ENCODE results near the gene MT1A. TPM values are rescaled to one million over a fixed set of nuclear protein-coding genes. Genes with fewer than 3 reads are reported as not detected.

MT1A gene
- total RNA-seq, 1 experiment from 2014 or later, result 23.5 TPM

DNA sequence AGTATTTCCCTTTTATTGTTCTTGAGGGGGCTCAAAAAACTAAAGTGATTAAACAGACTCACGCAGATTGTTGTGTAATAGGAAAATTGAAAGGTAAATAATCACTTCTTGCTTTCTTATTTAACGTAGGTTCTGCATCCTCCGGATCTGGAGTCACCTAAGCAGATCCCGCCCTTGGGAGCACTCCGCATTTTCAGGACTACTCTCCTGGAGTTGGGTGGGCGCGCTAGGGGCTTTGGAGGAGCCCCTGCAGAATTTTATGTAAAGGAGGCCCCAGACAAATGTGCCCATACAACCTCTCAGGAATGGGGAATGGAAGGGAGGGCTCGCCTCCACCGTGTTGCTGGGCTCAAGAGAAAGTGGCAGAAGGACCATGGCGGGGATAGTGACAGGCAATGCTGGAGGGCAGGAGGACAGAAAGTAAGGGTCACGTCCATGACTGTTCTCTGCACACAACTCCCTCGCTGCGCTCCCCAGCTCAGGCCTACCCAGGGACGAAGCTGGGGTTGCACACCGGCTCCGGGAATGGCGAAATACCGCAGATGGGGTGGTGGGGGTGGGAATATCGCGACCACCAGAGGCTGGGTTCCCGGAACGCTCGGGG, 21.8 kb upstream of the MT1A start:
- no peaks in the 10 kb centered on the region for H3K36me3 ChIP-seq (ENCODE audit: low read depth)
- ChIA-PET CTCF (no interaction called here), POLR2A (ENCODE audit: unreplicated experiment) (no interaction called here)
- H3K79me2 ChIP-seq (ENCODE audit: low read depth), result no peaks in the 10 kb centered on the region
- no peak overlapping the region for H2AFZ ChIP-seq
- H3K27me3 ChIP-seq (ENCODE audit: insufficient read depth, low read depth), result no peaks in the 10 kb centered on the region
- H3K27ac ChIP-seq, result no peak overlapping the region
- no TSS peak for BruUV-seq (replicated peaks)
- TF ChIP-seq EZH2 (IDR thresholded peaks at IDR 0.05; ENCODE audit: low read depth), result no peak
- TF ChIP-seq, protein P1, sequence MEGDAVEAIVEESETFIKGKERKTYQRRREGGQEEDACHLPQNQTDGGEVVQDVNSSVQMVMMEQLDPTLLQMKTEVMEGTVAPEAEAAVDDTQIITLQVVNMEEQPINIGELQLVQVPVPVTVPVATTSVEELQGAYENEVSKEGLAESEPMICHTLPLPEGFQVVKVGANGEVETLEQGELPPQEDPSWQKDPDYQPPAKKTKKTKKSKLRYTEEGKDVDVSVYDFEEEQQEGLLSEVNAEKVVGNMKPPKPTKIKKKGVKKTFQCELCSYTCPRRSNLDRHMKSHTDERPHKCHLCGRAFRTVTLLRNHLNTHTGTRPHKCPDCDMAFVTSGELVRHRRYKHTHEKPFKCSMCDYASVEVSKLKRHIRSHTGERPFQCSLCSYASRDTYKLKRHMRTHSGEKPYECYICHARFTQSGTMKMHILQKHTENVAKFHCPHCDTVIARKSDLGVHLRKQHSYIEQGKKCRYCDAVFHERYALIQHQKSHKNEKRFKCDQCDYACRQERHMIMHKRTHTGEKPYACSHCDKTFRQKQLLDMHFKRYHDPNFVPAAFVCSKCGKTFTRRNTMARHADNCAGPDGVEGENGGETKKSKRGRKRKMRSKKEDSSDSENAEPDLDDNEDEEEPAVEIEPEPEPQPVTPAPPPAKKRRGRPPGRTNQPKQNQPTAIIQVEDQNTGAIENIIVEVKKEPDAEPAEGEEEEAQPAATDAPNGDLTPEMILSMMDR (conservative IDR thresholded peaks at IDR 0.05), result no peak
- no peaks in the 10 kb centered on the region for H4K20me1 ChIP-seq (ENCODE audit: insufficient read depth)
- peaks cover 46% of the 10 kb centered on the region for H3K4me1 ChIP-seq (replicated peaks; ENCODE audit: insufficient read depth)
- DNase-seq, result no peak
- H3F3A ChIP-seq (ENCODE audit: insufficient read depth, low read depth), result peaks cover 19% of the 10 kb centered on the region
- no peaks in the 10 kb centered on the region for H3K9me2 ChIP-seq (ENCODE audit: insufficient read depth)
- no peak overlapping the region for H3K4me3 ChIP-seq
- H3K4me2 ChIP-seq, result no peak overlapping the region
- H3K9me3 ChIP-seq (ENCODE audit: insufficient read depth, low read depth), result no peaks in the 10 kb centered on the region
- intact Hi-C loops (cut with micrococcal nuclease; ENCODE audit: unreplicated experiment), result no loop called here

DNA sequence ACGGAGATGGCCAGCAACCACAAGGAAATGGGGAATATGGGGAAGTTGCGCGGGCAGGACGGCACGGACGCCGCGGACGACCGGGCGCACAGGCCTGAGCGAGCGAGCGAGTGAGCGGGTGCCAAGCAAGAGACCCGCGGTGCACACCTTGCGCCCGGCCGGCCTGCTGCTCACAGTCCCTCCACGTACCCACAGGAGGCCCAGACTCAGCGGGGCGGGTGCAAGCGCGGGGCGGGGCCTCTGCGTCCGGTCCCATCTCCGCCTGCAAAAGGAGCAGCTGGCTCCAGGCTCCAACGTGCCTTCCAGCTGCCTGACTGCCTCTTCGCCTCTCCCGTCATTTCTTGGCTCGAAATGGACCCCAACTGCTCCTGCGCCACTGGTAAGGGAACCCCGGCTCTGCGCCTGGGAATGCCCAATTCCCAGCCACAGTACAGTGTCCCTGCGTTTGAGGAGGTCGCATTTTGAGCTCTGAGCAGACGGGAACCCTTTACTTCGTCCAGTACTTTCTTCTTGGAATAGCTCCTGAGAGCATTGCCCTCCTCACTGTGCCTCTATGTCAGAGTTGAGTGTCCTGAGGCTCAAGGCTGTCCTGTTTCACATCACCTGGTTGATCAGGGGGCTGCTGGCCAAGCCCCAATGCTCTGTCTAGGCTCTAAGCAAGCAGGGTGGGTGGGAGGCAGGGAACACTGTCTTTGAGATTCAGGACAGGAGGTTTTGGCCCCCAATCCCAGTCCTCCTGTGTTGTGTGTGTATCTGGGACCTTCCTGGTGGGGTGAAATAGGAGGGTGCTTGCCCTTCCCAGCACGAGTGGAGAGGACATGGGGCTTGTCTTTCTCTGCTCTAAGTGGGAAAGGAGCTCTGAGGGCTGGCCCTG, 21.0 kb upstream of the MT1A start:
- Histone ChIP-seq H3K4me3 (no peak overlapping the region), H3K9me2 (ENCODE audit: insufficient read depth) (no peaks in the 10 kb centered on the region), H3F3A (ENCODE audit: insufficient read depth, low read depth) (peaks cover 19% of the 10 kb centered on the region), H2AFZ (no peak overlapping the region), H3K27me3 (ENCODE audit: insufficient read depth, low read depth) (no peaks in the 10 kb centered on the region), H3K36me3 (ENCODE audit: low read depth) (no peaks in the 10 kb centered on the region), H3K79me2 (ENCODE audit: low read depth) (no peaks in the 10 kb centered on the region), H3K9me3 (ENCODE audit: insufficient read depth, low read depth) (no peaks in the 10 kb centered on the region), H3K4me2 (no peak overlapping the region), H3K4me1 (replicated peaks; ENCODE audit: insufficient read depth) (peaks cover 45% of the 10 kb centered on the region), H3K27ac (no peak overlapping the region), H4K20me1 (ENCODE audit: insufficient read depth) (no peaks in the 10 kb centered on the region)
- POLR2A ChIA-PET (ENCODE audit: unreplicated experiment), result interaction anchor here (0.7 kb wide), 1 partner anchor 53 kb away, joined by 3 read pairs; no protein-coding TSS in a partner anchor
- DNase-seq, result no peak
- no peak for TF ChIP-seq EZH2 (IDR thresholded peaks at IDR 0.05; ENCODE audit: low read depth)
- TF ChIP-seq, protein P1 (conservative IDR thresholded peaks at IDR 0.05), result no peak
- CTCF ChIA-PET, result no interaction called here
- BruUV-seq (replicated peaks), result no TSS peak
- intact Hi-C loops (cut with micrococcal nuclease; ENCODE audit: unreplicated experiment), result no loop called here

DNA sequence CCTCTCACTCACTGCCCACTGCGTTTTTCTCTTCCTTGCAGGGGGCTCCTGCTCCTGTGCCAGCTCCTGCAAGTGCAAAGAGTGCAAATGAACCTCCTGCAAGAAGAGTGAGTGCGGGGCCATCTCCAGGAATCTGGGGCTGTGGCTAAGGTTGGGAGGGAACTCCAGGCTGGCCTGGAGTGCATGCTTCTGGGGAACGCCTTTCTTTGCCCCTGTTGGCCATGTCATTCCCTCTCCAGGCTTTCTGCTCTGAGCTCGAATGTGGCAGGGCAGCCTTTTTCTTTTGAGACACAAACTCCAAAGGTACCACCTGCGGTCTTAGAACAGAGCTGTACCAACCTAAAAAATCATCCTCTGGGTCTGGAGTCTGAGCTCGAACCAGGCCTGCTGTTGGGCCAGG, 20.3 kb upstream of the MT1A start:
- Histone ChIP-seq H4K20me1 (ENCODE audit: insufficient read depth) (no peaks in the 10 kb centered on the region), H3K4me3 (no peak overlapping the region), H3K4me1 (replicated peaks; ENCODE audit: insufficient read depth) (peaks cover 38% of the 10 kb centered on the region), H3K27me3 (ENCODE audit: insufficient read depth, low read depth) (no peaks in the 10 kb centered on the region), H3K27ac (no peak overlapping the region), H3K9me3 (ENCODE audit: insufficient read depth, low read depth) (no peaks in the 10 kb centered on the region), H3K36me3 (ENCODE audit: low read depth) (no peaks in the 10 kb centered on the region), H3F3A (ENCODE audit: insufficient read depth, low read depth) (peaks cover 19% of the 10 kb centered on the region), H3K4me2 (no peak overlapping the region), H2AFZ (no peak overlapping the region), H3K79me2 (ENCODE audit: low read depth) (no peaks in the 10 kb centered on the region), H3K9me2 (ENCODE audit: insufficient read depth) (no peaks in the 10 kb centered on the region)
- ChIA-PET CTCF (no interaction called here), POLR2A (ENCODE audit: unreplicated experiment) (no interaction called here)
- DNase-seq, result no peak
- intact Hi-C loops (cut with micrococcal nuclease; ENCODE audit: unreplicated experiment), result no loop called here
- BruUV-seq (replicated peaks), result no TSS peak
- TF ChIP-seq, protein P1 (conservative IDR thresholded peaks at IDR 0.05), result no peak
- no peak for TF ChIP-seq EZH2 (IDR thresholded peaks at IDR 0.05; ENCODE audit: low read depth)

Data from PC-9 (cell line).